Measurements from ENCODE around the gene BTBD2.
A peak's percentile ranks its signal among the peaks of the same experiment; 100 is the strongest.

The BTBD2 gene

GRCh38 chr19:1941146-1942077 is 74.1 kb downstream of the BTBD2 start, which contains the start of gene CSNK1G2:
TSS of gene CSNK1G2 (plus strand) at chr19:1941172. CDS start at chr19:1969773, 28,601 bp downstream.
- peak; percentile 16 for DNase-seq (ENCODE audit: low read depth)

GRCh38 chr19:1938071-1938470 is 77.4 kb downstream of the BTBD2 start:
- DNase-seq (ENCODE audit: low read depth), result no peak

- DNase-seq (ENCODE audit: low read depth), result no peak
These were observed 78.5 kb downstream of the BTBD2 start for GRCh38 chr19:1936916-1937610.

- no peak for DNase-seq (ENCODE audit: low read depth)
These were observed 79.1 kb downstream of the BTBD2 start for GRCh38 chr19:1936430-1936829.

- DNase-seq (ENCODE audit: low read depth), result peak; percentile 53
These were observed 79.9 kb downstream of the BTBD2 start for GRCh38 chr19:1935484-1936208.
